Cardiac muscle cell (in vitro differentiated cells and primary cell): Measurements from ENCODE around the gene FAM237B. TPM values are rescaled to one million over a fixed set of nuclear protein-coding genes. Genes with fewer than 3 reads are reported as not detected.

Experiments
- DNase-seq, 2 donors: peaks; one replicate each; pipeline versions ENCODE4 v3.0.0 to v3.0.0-alpha.2; 2010 to 2017; ENCODE audit warnings: low read depth in 1 of 2, low spot score in 1 of 2
- H3K27ac ChIP-seq: fragments of 200-600 bp; sonication (generic); 2 replicates; pipeline ENCODE4 v1.5.1; 2016
- H3K27me3 ChIP-seq: fragments of 200-600 bp; sonication (generic); 2 replicates; pipeline ENCODE4 v1.6.0; 2016; ENCODE audit warnings: control low read depth
- H3K36me3 ChIP-seq: fragments of 200-600 bp; sonication (generic); 2 replicates; pipeline ENCODE4 v1.5.1; 2016; ENCODE audit warnings: control low read depth
- H3K4me1 ChIP-seq: fragments of 200-600 bp; sonication (generic); 2 replicates; pipeline ENCODE4 v1.8.1; 2017; ENCODE audit warnings: low read depth, mild to moderate bottlenecking, mixed run types
- H3K4me3 ChIP-seq: fragments of 200-600 bp; sonication (generic); 2 replicates; pipeline ENCODE4 v1.5.1; 2016; ENCODE audit warnings: mild to moderate bottlenecking
- H3K9me3 ChIP-seq: fragments of 200-600 bp; sonication (generic); 2 replicates; pipeline ENCODE4 v1.5.1; 2017; ENCODE audit warnings: low read depth, mild to moderate bottlenecking, control low read depth
- polyA plus RNA-seq: library from polyadenylated mRNA; unstranded; fragments of >200 nt; fragmentation: Nextera tagmentation; extraction: Ambion mirVana; gene quantifications from 2 replicates; pipeline ENCODE4 v1.2.1, GENCODE V29; 2016
- total RNA-seq: library from RNA; depleted of rRNA; stranded (reverse); fragments of >200 nt; gene quantifications from 2 replicates; pipeline ENCODE4 v1.2.3, GENCODE V29; 2016
- TF ChIP-seq, protein P1 (sequence below): IDR thresholded peaks from 2 replicates; pipeline ENCODE4 v1.5.1; 2012; ENCODE audit warnings: low read depth, mild to moderate bottlenecking, low read length

Gene FAM237B
- total and polyA plus RNA-seq, 2 experiments from 2014 or later, result not detected

DNA sequence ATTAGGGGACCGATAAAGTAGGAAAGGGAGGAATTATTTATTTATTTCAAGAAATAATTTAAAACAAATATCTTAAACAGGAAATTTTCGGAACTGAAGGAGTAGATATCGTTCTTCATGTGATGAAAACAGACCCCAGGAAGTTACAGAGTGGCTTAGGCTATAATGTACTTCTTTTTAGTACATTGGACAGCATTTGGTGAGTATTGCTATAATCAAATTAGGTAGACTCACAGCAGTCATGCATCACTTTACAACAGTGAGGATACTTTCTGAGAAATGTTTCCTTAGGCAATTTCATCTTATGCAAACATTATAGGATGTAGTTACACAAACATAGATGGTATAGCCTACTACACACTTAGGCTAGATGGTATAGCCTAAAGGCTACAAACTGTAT lies 33.0 kb downstream of the FAM237B start:
- H3K36me3 ChIP-seq, result no peaks in the 10 kb centered on the region
- DNase-seq, result no peak
- no peak overlapping the region for H3K4me3 ChIP-seq
- no peaks in the 10 kb centered on the region for H3K4me1 ChIP-seq
- no peak overlapping the region for H3K27ac ChIP-seq
- TF ChIP-seq, protein P1, sequence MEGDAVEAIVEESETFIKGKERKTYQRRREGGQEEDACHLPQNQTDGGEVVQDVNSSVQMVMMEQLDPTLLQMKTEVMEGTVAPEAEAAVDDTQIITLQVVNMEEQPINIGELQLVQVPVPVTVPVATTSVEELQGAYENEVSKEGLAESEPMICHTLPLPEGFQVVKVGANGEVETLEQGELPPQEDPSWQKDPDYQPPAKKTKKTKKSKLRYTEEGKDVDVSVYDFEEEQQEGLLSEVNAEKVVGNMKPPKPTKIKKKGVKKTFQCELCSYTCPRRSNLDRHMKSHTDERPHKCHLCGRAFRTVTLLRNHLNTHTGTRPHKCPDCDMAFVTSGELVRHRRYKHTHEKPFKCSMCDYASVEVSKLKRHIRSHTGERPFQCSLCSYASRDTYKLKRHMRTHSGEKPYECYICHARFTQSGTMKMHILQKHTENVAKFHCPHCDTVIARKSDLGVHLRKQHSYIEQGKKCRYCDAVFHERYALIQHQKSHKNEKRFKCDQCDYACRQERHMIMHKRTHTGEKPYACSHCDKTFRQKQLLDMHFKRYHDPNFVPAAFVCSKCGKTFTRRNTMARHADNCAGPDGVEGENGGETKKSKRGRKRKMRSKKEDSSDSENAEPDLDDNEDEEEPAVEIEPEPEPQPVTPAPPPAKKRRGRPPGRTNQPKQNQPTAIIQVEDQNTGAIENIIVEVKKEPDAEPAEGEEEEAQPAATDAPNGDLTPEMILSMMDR, result no peak
- H3K27me3 ChIP-seq, result no peaks in the 10 kb centered on the region
- no peaks in the 10 kb centered on the region for H3K9me3 ChIP-seq

- Histone ChIP-seq H3K27ac (no peak overlapping the region), H3K4me1 (no peaks in the 10 kb centered on the region), H3K36me3 (no peaks in the 10 kb centered on the region), H3K4me3 (no peak overlapping the region), H3K27me3 (no peaks in the 10 kb centered on the region), H3K9me3 (no peaks in the 10 kb centered on the region)
- TF ChIP-seq, protein P1, result no peak
- DNase-seq, result no peak
Observed at GRCh38 chr7:90276033-90276728, 44.9 kb downstream of the FAM237B start.

GRCh38 chr7:90274161-90274560 lies 46.9 kb downstream of the FAM237B start:
- H3K27ac ChIP-seq, result no peak overlapping the region
- H3K27me3 ChIP-seq, result no peaks in the 10 kb centered on the region
- DNase-seq, result no peak
- H3K9me3 ChIP-seq, result no peaks in the 10 kb centered on the region
- no peak overlapping the region for H3K4me3 ChIP-seq
- TF ChIP-seq, protein P1, result no peak
- no peaks in the 10 kb centered on the region for H3K4me1 ChIP-seq
- no peaks in the 10 kb centered on the region for H3K36me3 ChIP-seq

- no peaks in the 10 kb centered on the region for H3K36me3 ChIP-seq
- no peak overlapping the region for H3K27ac ChIP-seq
- no peak for DNase-seq
- H3K9me3 ChIP-seq, result no peaks in the 10 kb centered on the region
- H3K4me3 ChIP-seq, result no peak overlapping the region
- TF ChIP-seq, protein P1, result no peak
- H3K27me3 ChIP-seq, result no peaks in the 10 kb centered on the region
- H3K4me1 ChIP-seq, result no peaks in the 10 kb centered on the region
Observed at GRCh38 chr7:90272242-90272641, 48.9 kb downstream of the FAM237B start.

DNA sequence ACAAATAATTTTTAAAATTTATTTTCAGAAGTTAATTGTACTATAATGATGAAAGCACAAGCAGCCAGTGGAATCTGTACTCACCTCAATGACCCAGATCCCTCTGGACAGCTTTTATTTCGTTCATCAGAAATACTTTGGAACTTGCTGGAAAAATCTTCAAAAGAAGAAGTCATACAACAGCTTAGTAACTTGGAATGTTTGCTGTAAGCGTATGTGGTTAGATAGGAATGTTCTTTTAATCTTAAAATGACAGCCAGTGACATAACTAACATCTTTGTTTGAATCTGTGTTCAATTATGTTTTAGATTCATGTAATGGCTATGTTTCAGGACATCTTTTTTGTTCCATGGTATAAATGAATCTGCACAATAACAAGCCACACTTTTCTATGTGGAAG lies 49.4 kb downstream of the FAM237B start:
- Histone ChIP-seq H3K4me1 (no peaks in the 10 kb centered on the region), H3K36me3 (no peaks in the 10 kb centered on the region), H3K27ac (no peak overlapping the region), H3K27me3 (no peaks in the 10 kb centered on the region), H3K4me3 (no peak overlapping the region), H3K9me3 (no peaks in the 10 kb centered on the region)
- peak in 1 of 2 donors; percentile 74 for DNase-seq
- TF ChIP-seq, protein P1, result no peak
